Thyroid gland (tissue), 4 donors: ENCODE data around the gene PRR20C. TPM values are rescaled to one million over a fixed set of nuclear protein-coding genes. Genes with fewer than 3 reads are reported as not detected.

Source experiments
- small RNA-seq: library from RNA; depleted of rRNA; stranded (forward); fragments of <200 nt; gene quantifications from one replicate; pipeline ENCODE3, GENCODE V24; 2016
- total RNA-seq, 4 donors: library from RNA; depleted of rRNA; stranded (reverse); fragments of >200 nt; gene quantifications; one replicate each; pipeline ENCODE4 v1.2.3, GENCODE V29; 2016

The PRR20C gene
- total RNA-seq, 4 donors from 2014 or later, result not detected

Small RNAs within 50 kb of the gene (small RNA-seq; reads per million reads assigned to genes)
- not detected for gene PRR20FP

Other genes starting within 250 kb of the PRR20C start
- not detected for gene PRR20A, start 13.1 kb upstream of the PRR20C start, total RNA-seq
- gene PRR20B, start 6.6 kb upstream of the PRR20C start, total RNA-seq, result not detected
- gene PRR20D, start 6.6 kb downstream of the PRR20C start, total RNA-seq, result not detected
- not detected for gene PRR20E, start 13.1 kb downstream of the PRR20C start, total RNA-seq